SH-SY5Y (cell line): Measurements from ENCODE around the gene IL25.

Source experiments
- GATA2 ChIP-seq: IDR thresholded peaks from 2 replicates; pipeline ENCODE4 v1.6.1; 2011; ENCODE audit warnings: mild to moderate bottlenecking, low read depth, low read length
- GATA3 ChIP-seq: IDR thresholded peaks from 2 replicates; pipeline ENCODE4 v1.6.1; 2011; ENCODE audit warnings: low read depth, mild to moderate bottlenecking, low read length, moderate library complexity

GRCh38 chr14:23396126-23396525 lies 23.5 kb downstream of the IL25 start:
- TF ChIP-seq GATA3 (no peak), GATA2 (no peak)
